IPS DF 6.9 (cell line): ENCODE measurements around the gene PPP1R9B.

Source experiments
- DNase-seq: peaks from one replicate; pipeline ENCODE4 v3.0.0-alpha.2; 2013; ENCODE audit warnings: low read depth, low spot score
- H3K27ac ChIP-seq: one replicate; pipeline ENCODE4 v1.5.1; 2013; ENCODE audit warnings: low read length, control low read depth
- H3K27me3 ChIP-seq: 2 replicates; pipeline ENCODE4 v1.6.1; 2013; ENCODE audit warnings: mild to moderate bottlenecking, low read length; ENCODE audit not compliant: control insufficient read depth, insufficient read depth
- H3K36me3 ChIP-seq: 2 replicates; pipeline ENCODE4 v1.6.1; 2013; ENCODE audit warnings: low read length; ENCODE audit not compliant: control insufficient read depth, insufficient read depth
- H3K4me1 ChIP-seq: 2 replicates; pipeline ENCODE4 v1.6.1; 2013; ENCODE audit warnings: low read length; ENCODE audit not compliant: control insufficient read depth, insufficient read depth
- H3K4me3 ChIP-seq: 2 replicates; pipeline ENCODE4 v1.5.1; 2013; ENCODE audit warnings: mild to moderate bottlenecking, low read length
- H3K9me3 ChIP-seq: 2 replicates; pipeline ENCODE4 v1.6.1; 2013; ENCODE audit warnings: low read length, inconsistent platforms; ENCODE audit not compliant: control insufficient read depth, insufficient read depth
- WGBS: extraction: QIAGEN DNeasy Blood & Tissue Kit; methylation state at CpG from one replicate; pipeline ENCODE4 v1.1.7; 2013; ENCODE audit warnings: mixed read lengths, missing lambda C conversion rate; ENCODE audit not compliant: insufficient read length, insufficient coverage; 5-methylcytosine and 5-hydroxymethylcytosine counted together

PPP1R9B gene

GRCh38 chr17:50172130-50172529, 21.7 kb upstream of the PPP1R9B start:
- no CpG with 5 or more reads among the region's 11 CpGs for WGBS
- DNase-seq: no peak
- Histone ChIP-seq H3K4me1 (0 out of 2 replicates have a peak, but pooled peaks cover 2% of the 10 kb centered on the region), H3K27me3 (no peaks in the 10 kb centered on the region), H3K36me3 (no peaks in the 10 kb centered on the region), H3K9me3 (no peaks in the 10 kb centered on the region), H3K4me3 (no peak overlapping the region), H3K27ac (no peak overlapping the region)

GRCh38 chr17:50171371-50172071, 21.0 kb upstream of the PPP1R9B start:
- WGBS: no CpG with 5 or more reads among the region's 17 CpGs
- Histone ChIP-seq H3K36me3 (no peaks in the 10 kb centered on the region), H3K4me1 (0 out of 2 replicates have a peak, but pooled peaks cover 2% of the 10 kb centered on the region), H3K9me3 (no peaks in the 10 kb centered on the region), H3K27me3 (no peaks in the 10 kb centered on the region), H3K4me3 (no peak overlapping the region), H3K27ac (no peak overlapping the region)
- DNase-seq: no peak

GRCh38 chr17:50170662-50171370, 20.3 kb upstream of the PPP1R9B start:
- no peak overlapping the region for H3K27ac ChIP-seq
- no peak overlapping the region for H3K4me3 ChIP-seq
- 0 out of 2 replicates have a peak, but pooled peaks cover 2% of the 10 kb centered on the region for H3K4me1 ChIP-seq
- no peaks in the 10 kb centered on the region for H3K27me3 ChIP-seq
- no peaks in the 10 kb centered on the region for H3K9me3 ChIP-seq
- no peak for DNase-seq
- no CpG with 5 or more reads among the region's 10 CpGs for WGBS
- H3K36me3 ChIP-seq: no peaks in the 10 kb centered on the region

GRCh38 chr17:50169881-50170459, 19.5 kb upstream of the PPP1R9B start:
- H3K4me3 ChIP-seq: no peak overlapping the region
- no peaks in the 10 kb centered on the region for H3K9me3 ChIP-seq
- H3K36me3 ChIP-seq: no peaks in the 10 kb centered on the region
- no peaks in the 10 kb centered on the region for H3K27me3 ChIP-seq
- 0 out of 2 replicates have a peak, but pooled peaks cover 2% of the 10 kb centered on the region for H3K4me1 ChIP-seq
- no peak for DNase-seq
- H3K27ac ChIP-seq: no peak overlapping the region
- WGBS: no CpG with 5 or more reads among the region's 9 CpGs

- Histone ChIP-seq H3K4me1 (0 out of 2 replicates have a peak, but pooled peaks cover 2% of the 10 kb centered on the region), H3K27me3 (no peaks in the 10 kb centered on the region), H3K9me3 (no peaks in the 10 kb centered on the region), H3K36me3 (no peaks in the 10 kb centered on the region), H3K27ac (no peak overlapping the region), H3K4me3 (no peak overlapping the region)
- no peak for DNase-seq
- WGBS: no CpG with 5 or more reads among the region's 14 CpGs
Measured at GRCh38 chr17:50169121-50169764, 18.8 kb upstream of the PPP1R9B start.

DNA sequence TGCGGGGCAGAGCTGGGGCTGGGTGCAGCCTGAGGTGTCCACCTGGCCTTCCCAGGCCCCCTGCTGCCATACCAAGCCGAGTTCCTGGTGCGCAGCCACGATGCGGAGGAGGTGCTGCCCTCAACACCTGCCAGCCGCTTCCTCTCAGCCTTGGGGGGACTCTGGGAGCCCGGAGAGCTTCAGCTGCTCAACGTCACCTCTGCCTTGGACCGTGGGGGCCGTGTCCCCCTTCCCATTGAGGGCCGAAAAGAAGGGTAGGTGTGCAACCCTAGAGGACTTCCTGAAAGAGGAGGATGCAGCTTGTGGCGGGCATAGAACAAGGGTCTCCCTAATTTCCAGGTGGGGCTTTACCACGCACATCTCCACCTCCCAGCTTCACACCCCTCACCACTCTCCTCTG, 17.8 kb upstream of the PPP1R9B start:
- H3K4me3 ChIP-seq: no peak overlapping the region
- 0 out of 2 replicates have a peak, but pooled peaks cover 2% of the 10 kb centered on the region for H3K4me1 ChIP-seq
- no CpG with 5 or more reads among the region's 13 CpGs for WGBS
- no peaks in the 10 kb centered on the region for H3K36me3 ChIP-seq
- no peak for DNase-seq
- no peaks in the 10 kb centered on the region for H3K27me3 ChIP-seq
- H3K9me3 ChIP-seq: no peaks in the 10 kb centered on the region
- no peak overlapping the region for H3K27ac ChIP-seq

DNA sequence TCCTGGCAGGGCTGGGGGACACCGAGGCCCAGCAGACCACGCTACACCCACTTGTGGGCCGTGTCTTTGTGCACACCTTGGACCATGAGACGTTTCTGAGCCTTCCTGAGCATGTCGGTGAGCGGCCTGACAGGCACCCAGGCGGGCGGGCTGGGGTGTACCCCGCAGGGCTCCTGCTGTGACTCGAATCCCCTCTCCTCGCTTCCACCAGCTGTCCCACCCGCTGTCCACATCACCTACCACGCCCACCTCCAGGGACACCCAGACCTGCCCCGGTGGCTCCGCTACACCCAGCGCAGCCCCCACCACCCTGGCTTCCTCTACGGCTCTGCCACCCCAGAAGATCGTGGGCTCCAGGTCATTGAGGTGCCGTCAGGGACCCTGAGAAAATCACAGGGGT, 16.9 kb upstream of the PPP1R9B start:
- no peaks in the 10 kb centered on the region for H3K27me3 ChIP-seq
- no peaks in the 10 kb centered on the region for H3K36me3 ChIP-seq
- no peaks in the 10 kb centered on the region for H3K9me3 ChIP-seq
- no peak overlapping the region for H3K4me3 ChIP-seq
- DNase-seq: no peak
- H3K4me1 ChIP-seq: 0 out of 2 replicates have a peak, but pooled peaks cover 2% of the 10 kb centered on the region
- H3K27ac ChIP-seq: no peak overlapping the region
- WGBS: no CpG with 5 or more reads among the region's 19 CpGs

DNA sequence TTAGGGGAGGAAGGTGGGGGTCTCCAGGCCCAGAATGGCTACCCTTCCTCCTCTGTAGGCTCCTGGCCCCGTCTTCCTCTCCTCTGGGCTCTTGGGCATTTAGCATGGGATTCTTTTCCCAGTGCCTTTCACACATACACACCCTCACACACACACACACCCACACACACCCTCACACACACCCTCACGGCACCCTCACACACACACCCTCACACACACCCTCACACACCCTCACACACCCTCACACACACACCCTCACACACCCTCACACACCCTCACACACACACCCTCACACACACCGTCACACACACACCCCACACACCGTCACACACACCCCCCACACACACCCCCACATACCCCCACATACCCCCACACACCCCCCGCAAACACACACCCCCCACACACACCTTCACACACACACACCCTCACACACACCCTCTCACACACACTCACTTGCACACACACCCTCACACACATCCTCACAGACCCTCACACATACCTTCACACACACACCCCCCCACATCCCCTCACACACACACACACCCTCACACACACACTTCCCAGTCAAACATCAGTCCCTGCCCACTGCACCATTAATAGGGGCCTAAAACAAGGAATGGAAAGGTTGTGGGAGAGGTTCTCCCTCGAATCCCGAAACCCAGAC, 16.2 kb upstream of the PPP1R9B start:
- 0 out of 2 replicates have a peak, but pooled peaks cover 2% of the 10 kb centered on the region for H3K4me1 ChIP-seq
- no peaks in the 10 kb centered on the region for H3K9me3 ChIP-seq
- no peak overlapping the region for H3K4me3 ChIP-seq
- no peaks in the 10 kb centered on the region for H3K36me3 ChIP-seq
- WGBS: 100% methylated on average over 4 of the region's 7 CpGs
- H3K27me3 ChIP-seq: no peaks in the 10 kb centered on the region
- no peak for DNase-seq
- no peak overlapping the region for H3K27ac ChIP-seq

- 0 out of 2 replicates have a peak, but pooled peaks cover 2% of the 10 kb centered on the region for H3K4me1 ChIP-seq
- H3K27ac ChIP-seq: no peak within 1 kb of the TSS
- WGBS: no CpG with 5 or more reads among the region's 15 CpGs
- H3K9me3 ChIP-seq: no peaks in the 10 kb centered on the region
- no peak for DNase-seq
- no peaks in the 10 kb centered on the region for H3K27me3 ChIP-seq
- H3K36me3 ChIP-seq: no peaks in the 10 kb centered on the region
- H3K4me3 ChIP-seq: no peak within 1 kb of the TSS
Measured at GRCh38 chr17:50165867-50166517, 15.5 kb upstream of the PPP1R9B start, which contains the start of gene SGCA. Gene SGCA, plus strand, starts transcription at chr17:50166005. Its CDS starts 36 bp downstream, at chr17:50166041.
